ENCODE measurements around the gene RASGRP4.

DNA sequence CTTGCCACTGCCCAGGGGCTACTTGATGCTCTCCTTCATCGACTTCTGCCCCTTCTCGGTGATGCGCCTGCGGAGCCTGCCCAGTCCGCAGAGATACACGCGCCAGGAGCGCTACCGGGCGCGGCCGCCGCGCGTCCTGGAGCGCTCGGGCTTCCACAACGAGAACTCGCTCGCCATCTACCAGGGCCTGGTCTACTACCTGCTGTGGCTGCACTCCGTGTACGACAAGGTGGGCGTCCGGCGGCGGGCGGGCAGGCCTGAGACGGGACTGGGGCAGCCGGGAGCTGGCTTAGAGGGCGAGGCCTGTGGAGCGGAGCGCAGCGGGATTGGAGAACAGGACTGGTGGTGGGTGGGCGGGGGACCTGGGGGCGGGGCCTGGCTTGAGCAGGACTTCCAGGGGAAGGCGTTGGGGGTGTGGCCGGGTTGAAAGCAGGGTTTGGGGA, 64.4 kb downstream of the RASGRP4 start:
- TF ChIP-seq, protein P1, sequence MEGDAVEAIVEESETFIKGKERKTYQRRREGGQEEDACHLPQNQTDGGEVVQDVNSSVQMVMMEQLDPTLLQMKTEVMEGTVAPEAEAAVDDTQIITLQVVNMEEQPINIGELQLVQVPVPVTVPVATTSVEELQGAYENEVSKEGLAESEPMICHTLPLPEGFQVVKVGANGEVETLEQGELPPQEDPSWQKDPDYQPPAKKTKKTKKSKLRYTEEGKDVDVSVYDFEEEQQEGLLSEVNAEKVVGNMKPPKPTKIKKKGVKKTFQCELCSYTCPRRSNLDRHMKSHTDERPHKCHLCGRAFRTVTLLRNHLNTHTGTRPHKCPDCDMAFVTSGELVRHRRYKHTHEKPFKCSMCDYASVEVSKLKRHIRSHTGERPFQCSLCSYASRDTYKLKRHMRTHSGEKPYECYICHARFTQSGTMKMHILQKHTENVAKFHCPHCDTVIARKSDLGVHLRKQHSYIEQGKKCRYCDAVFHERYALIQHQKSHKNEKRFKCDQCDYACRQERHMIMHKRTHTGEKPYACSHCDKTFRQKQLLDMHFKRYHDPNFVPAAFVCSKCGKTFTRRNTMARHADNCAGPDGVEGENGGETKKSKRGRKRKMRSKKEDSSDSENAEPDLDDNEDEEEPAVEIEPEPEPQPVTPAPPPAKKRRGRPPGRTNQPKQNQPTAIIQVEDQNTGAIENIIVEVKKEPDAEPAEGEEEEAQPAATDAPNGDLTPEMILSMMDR (IDR thresholded peaks at IDR 0.05; ENCODE audit: low read length) = no peak
- TF ChIP-seq EZH2 (IDR thresholded peaks at IDR 0.05; ENCODE audit: borderline replicate concordance, low read length) = no peak
